Measurements from ENCODE around the gene ARID1B.

Gene ARID1B

GRCh38 chr6:156762547-156762946 is 14.6 kb upstream of the ARID1B start:
- H3K27ac Mint-ChIP-seq, result no peak overlapping the region
- H3K4me3 Mint-ChIP-seq, result no peak overlapping the region
- DNase-seq (ENCODE audit: low spot score in 2 of 2) (no peak), ATAC-seq (ENCODE audit: low read depth) (no peak)
- H3K4me1 Mint-ChIP-seq, result peaks cover 11% of the 10 kb centered on the region
- peaks cover 2% of the 10 kb centered on the region for H3K9me3 Mint-ChIP-seq
- no peaks in the 10 kb centered on the region for H3K27me3 Mint-ChIP-seq
- H3K36me3 Mint-ChIP-seq, result no peaks in the 10 kb centered on the region

DNA sequence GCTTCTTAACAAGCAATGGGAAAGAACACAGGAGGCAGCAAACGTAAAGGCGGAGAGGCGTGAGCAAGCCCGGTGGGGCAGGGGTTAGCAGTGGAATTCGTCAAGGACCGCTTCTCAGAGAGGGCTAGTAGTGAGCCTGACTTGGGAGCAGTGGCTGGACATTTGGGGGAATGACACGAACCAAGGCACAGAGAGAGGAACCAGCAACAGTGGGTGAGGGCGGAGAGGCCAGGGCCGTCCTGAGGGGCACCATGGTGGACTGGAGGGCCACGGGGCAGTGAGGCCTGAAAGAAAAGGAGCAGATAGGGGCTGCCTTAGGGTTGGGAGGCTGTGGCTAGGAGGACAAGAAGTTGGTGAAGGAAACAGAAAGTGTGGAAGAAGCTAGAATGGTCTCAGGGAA is 12.1 kb upstream of the ARID1B start:
- Mint-ChIP-seq H3K27me3 (no peaks in the 10 kb centered on the region), H3K27ac (no peak overlapping the region), H3K4me1 (peaks cover 20% of the 10 kb centered on the region), H3K4me3 (no peak overlapping the region), H3K36me3 (no peaks in the 10 kb centered on the region), H3K9me3 (peaks cover 2% of the 10 kb centered on the region)
- DNase-seq (ENCODE audit: low spot score in 2 of 2) (no peak), ATAC-seq (ENCODE audit: low read depth) (no peak)

GRCh38 chr6:156767603-156768467 is 9.3 kb upstream of the ARID1B start:
- Mint-ChIP-seq H3K4me3 (no peak overlapping the region), H3K9me3 (peaks cover 2% of the 10 kb centered on the region), H3K36me3 (no peaks in the 10 kb centered on the region), H3K27me3 (no peaks in the 10 kb centered on the region), H3K4me1 (peaks cover 20% of the 10 kb centered on the region), H3K27ac (peak overlapping the region; percentile 93)
- ATAC-seq (ENCODE audit: low read depth), result peak; percentile 98
- peak in 1 of 2 donors; percentile 41 for DNase-seq (ENCODE audit: low spot score in 2 of 2)

GRCh38 chr6:156771047-156771446 is 6.1 kb upstream of the ARID1B start:
- H3K27me3 Mint-ChIP-seq, result no peaks in the 10 kb centered on the region
- H3K27ac Mint-ChIP-seq, result no peak overlapping the region
- ATAC-seq (ENCODE audit: low read depth) (no peak), DNase-seq (ENCODE audit: low spot score in 2 of 2) (no peak)
- H3K36me3 Mint-ChIP-seq, result no peaks in the 10 kb centered on the region
- no peak overlapping the region for H3K4me3 Mint-ChIP-seq
- no peaks in the 10 kb centered on the region for H3K9me3 Mint-ChIP-seq
- H3K4me1 Mint-ChIP-seq, result peaks cover 28% of the 10 kb centered on the region

DNA sequence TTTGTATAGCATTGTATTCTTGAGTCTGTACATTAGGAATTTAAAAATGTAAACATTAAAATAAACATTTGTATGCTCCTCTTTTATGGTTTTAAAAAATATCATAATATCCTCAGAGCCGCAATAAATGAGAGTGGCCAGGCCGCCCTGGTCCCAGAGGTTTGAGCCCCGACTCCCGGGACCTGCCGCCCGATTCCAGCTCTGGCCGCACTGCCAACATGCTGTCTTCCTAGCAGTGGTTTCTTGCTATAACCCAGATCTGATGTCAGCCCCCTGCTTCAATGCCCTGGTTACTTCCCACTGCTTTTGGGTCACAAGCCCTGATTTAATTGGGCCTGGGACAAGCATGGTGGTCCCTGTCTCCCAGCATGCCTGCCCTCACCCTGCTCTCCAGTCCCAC is 5.4 kb upstream of the ARID1B start:
- no peaks in the 10 kb centered on the region for H3K9me3 Mint-ChIP-seq

DNA sequence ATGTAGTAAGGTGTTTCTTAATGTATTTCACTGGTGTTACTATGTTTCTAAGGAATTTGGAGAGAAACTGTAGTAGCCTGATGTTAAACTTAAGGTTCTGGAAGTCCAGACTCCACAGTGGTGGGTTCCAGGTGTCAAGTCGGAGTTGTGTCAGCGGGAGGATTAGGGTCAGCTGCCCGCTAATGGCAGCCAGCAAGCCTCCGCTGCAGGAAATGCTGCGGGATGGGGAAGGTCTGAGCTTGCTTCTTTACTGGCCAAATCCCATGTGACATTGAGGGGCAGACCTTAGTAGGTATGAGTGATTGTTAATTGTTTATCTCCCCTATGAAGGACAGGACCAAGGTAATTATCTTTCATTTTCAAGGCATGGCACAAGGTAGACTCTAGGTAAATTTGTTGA is 3.7 kb upstream of the ARID1B start:
- Mint-ChIP-seq H3K4me1 (peaks cover 18% of the 10 kb centered on the region), H3K4me3 (no peak overlapping the region), H3K9me3 (no peaks in the 10 kb centered on the region), H3K27ac (no peak overlapping the region), H3K36me3 (no peaks in the 10 kb centered on the region), H3K27me3 (no peaks in the 10 kb centered on the region)
- ATAC-seq (ENCODE audit: low read depth), result no peak
- DNase-seq (ENCODE audit: low spot score in 2 of 2), result no peak

More for the DNA sequence above, 5.4 kb upstream of the ARID1B start:
- no peak for DNase-seq (ENCODE audit: low spot score in 2 of 2)
- ATAC-seq (ENCODE audit: low read depth), result no peak
- peaks cover 28% of the 10 kb centered on the region for H3K4me1 Mint-ChIP-seq
- no peak overlapping the region for H3K27ac Mint-ChIP-seq
- H3K4me3 Mint-ChIP-seq, result no peak overlapping the region
- no peaks in the 10 kb centered on the region for H3K36me3 Mint-ChIP-seq
- H3K27me3 Mint-ChIP-seq, result no peaks in the 10 kb centered on the region

GRCh38 chr6:156773935-156774852 is 3.0 kb upstream of the ARID1B start:
- H3K27me3 Mint-ChIP-seq, result no peaks in the 10 kb centered on the region
- no peaks in the 10 kb centered on the region for H3K36me3 Mint-ChIP-seq
- no peaks in the 10 kb centered on the region for H3K9me3 Mint-ChIP-seq
- DNase-seq (ENCODE audit: low spot score in 2 of 2) (no peak), ATAC-seq (ENCODE audit: low read depth) (no peak)
- H3K4me3 Mint-ChIP-seq, result no peak overlapping the region
- peak overlapping the region; percentile 39 for H3K27ac Mint-ChIP-seq
- H3K4me1 Mint-ChIP-seq, result peaks cover 17% of the 10 kb centered on the region

DNA sequence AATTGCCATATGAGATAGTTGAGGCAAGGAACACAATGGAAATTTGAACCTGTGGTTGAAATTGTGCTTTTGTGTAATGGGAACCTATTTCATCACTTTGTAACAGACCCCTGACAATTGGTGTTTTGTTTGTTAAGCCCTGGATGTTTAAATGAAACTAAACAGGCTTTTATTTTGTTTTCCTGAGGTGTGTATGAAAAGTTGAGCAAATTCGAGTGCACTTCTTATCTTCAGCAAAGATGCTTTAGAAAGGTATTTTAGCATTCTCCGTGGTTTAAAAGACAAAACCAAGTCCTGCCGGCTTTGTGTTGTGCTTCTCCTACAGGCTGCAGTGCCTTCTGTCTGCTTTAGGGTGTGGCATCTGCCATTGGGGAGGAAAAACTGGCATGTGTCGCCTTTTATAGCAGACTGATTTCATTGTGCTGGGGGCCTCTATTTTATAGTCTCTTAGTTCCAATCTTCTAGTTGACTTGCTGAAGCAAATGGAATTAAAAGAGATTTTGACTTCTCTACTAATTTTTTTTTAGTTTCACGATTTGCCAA is 2.2 kb upstream of the ARID1B start:
- Mint-ChIP-seq H3K27me3 (no peaks in the 10 kb centered on the region), H3K9me3 (no peaks in the 10 kb centered on the region), H3K27ac (peak overlapping the region; percentile 39), H3K4me3 (no peak overlapping the region), H3K36me3 (no peaks in the 10 kb centered on the region), H3K4me1 (peaks cover 17% of the 10 kb centered on the region)
- no peak for ATAC-seq (ENCODE audit: low read depth)
- no peak for DNase-seq (ENCODE audit: low spot score in 2 of 2)

DNA sequence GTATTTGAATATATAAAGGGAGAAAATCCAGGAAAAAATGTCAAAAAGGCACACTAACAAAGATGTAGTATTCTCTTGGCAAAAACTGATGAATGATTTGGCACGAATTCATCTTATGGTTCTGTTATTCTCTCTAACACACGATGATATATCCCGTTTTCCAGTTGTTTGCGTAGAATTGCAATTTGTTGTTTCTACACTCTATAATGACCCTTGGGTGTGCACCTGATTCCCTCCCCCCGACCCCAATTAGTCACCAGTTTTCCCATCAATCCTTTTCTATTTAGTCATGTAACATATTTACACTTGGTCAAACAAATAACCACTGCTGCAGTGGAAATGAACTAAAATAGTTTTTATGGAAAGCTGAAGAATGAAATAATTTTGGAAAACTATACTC is 1.5 kb upstream of the ARID1B start:
- H3K27ac Mint-ChIP-seq, result no peak overlapping the region

GRCh38 chr6:156776470-156776839 is 723 bp upstream of the ARID1B start:
- no peaks in the 10 kb centered on the region for H3K9me3 Mint-ChIP-seq
- peaks cover 23% of the 10 kb centered on the region for H3K4me1 Mint-ChIP-seq
- ATAC-seq (ENCODE audit: low read depth) (no peak), DNase-seq (ENCODE audit: low spot score in 2 of 2) (peak in 1 of 2 donors; percentile 11)
- peaks cover 1% of the 10 kb centered on the region for H3K36me3 Mint-ChIP-seq
- peak overlapping the region; percentile 97 for H3K27ac Mint-ChIP-seq
- no peaks in the 10 kb centered on the region for H3K27me3 Mint-ChIP-seq
- H3K4me3 Mint-ChIP-seq, result peak overlapping the region; percentile 80

More for the DNA sequence above, 1.5 kb upstream of the ARID1B start:
- no peak for ATAC-seq (ENCODE audit: low read depth)
- H3K4me1 Mint-ChIP-seq, result peaks cover 20% of the 10 kb centered on the region
- no peak for DNase-seq (ENCODE audit: low spot score in 2 of 2)
- no peaks in the 10 kb centered on the region for H3K9me3 Mint-ChIP-seq
- H3K36me3 Mint-ChIP-seq, result peaks cover 1% of the 10 kb centered on the region
- H3K4me3 Mint-ChIP-seq, result no peak overlapping the region
- H3K27me3 Mint-ChIP-seq, result no peaks in the 10 kb centered on the region

- Mint-ChIP-seq H3K36me3 (peaks cover 1% of the 10 kb centered on the region), H3K27ac (peak overlapping the region; percentile 97), H3K27me3 (no peaks in the 10 kb centered on the region), H3K9me3 (no peaks in the 10 kb centered on the region), H3K4me1 (peaks cover 23% of the 10 kb centered on the region), H3K4me3 (peak overlapping the region; percentile 96)
- ATAC-seq (ENCODE audit: low read depth), result peak; percentile 49
- peak; percentile 56 to 63 for DNase-seq (ENCODE audit: low spot score in 2 of 2)
Measured at GRCh38 chr6:156777577-156778453, 637 bp downstream of the ARID1B start.

GRCh38 chr6:156778454-156779205 is 1.5 kb downstream of the ARID1B start:
- H3K4me3 Mint-ChIP-seq, result peak overlapping the region; percentile 96
- H3K9me3 Mint-ChIP-seq, result no peaks in the 10 kb centered on the region
- peaks cover 28% of the 10 kb centered on the region for H3K4me1 Mint-ChIP-seq
- ATAC-seq (ENCODE audit: low read depth) (no peak), DNase-seq (ENCODE audit: low spot score in 2 of 2) (peak; percentile 30 to 55)
- no peaks in the 10 kb centered on the region for H3K27me3 Mint-ChIP-seq
- H3K27ac Mint-ChIP-seq, result peak overlapping the region; percentile 97
- H3K36me3 Mint-ChIP-seq, result peaks cover 1% of the 10 kb centered on the region
